ENCODE data around the gene ZFYVE9. TPM values are rescaled to one million over a fixed set of nuclear protein-coding genes. Genes with fewer than 3 reads are reported as not detected.

Gene ZFYVE9
- total and polyA plus RNA-seq, 10 of the 15 experiments (the other 5 are each of a cell fraction or from before 2014, with no cell fraction given), result 0.26 to 6.9 (median 2.3) TPM

GRCh38 chr1:52341655-52342260 lies 199.9 kb downstream of the ZFYVE9 start:
- Histone ChIP-seq H4K20me1 (ENCODE audit: control insufficient read depth, insufficient read depth) (no peaks in the 10 kb centered on the region), H2AFZ (ENCODE audit: control insufficient read depth, low read depth, low read length) (no peak overlapping the region), H3K79me2 (ENCODE audit: control insufficient read depth, insufficient read depth, low read length) (no peaks in the 10 kb centered on the region), H3K27ac (ENCODE audit: control insufficient read depth, insufficient read depth) (no peak overlapping the region), H3K36me3 (ENCODE audit: control insufficient read depth in 2 of 2, insufficient read depth in 2 of 2, low read length in 1 of 2) (no peaks in the 10 kb centered on the region), H3K4me1 (ENCODE audit: control insufficient read depth, insufficient read depth, low read length) (no peaks in the 10 kb centered on the region), H3K4me2 (ENCODE audit: control insufficient read depth, insufficient read depth) (no peak overlapping the region), H3K9ac (ENCODE audit: control insufficient read depth, insufficient read depth, low read length) (no peak overlapping the region), H3K27me3 (replicated peaks in 1 of 2; ENCODE audit: control insufficient read depth in 2 of 2, insufficient read depth in 2 of 2, low read length in 1 of 2) (no peaks in the 10 kb centered on the region; a peak in 1 of 4 replicates), H3K4me3 (no peak overlapping the region), H3K9me3 (replicated peaks; ENCODE audit: control insufficient read depth, insufficient read depth, low read length) (no peaks in the 10 kb centered on the region)
- CTCF ChIA-PET, result no interaction called here
- RAD21 ChIA-PET (ENCODE audit: unreplicated experiment), result no interaction called here
- in situ Hi-C loops (cut with MboI), result no loop called here
- TF ChIP-seq ZNF207 (IDR thresholded peaks at IDR 0.05; ENCODE audit: borderline replicate concordance) (no peak), KAT2A (conservative IDR thresholded peaks at IDR 0.05; ENCODE audit: control insufficient read depth, low read depth, low read length) (no peak), CHD2 (IDR thresholded peaks at IDR 0.05; ENCODE audit: borderline replicate concordance, low read depth, low read length) (no peak), ATF2 (IDR thresholded peaks at IDR 0.05; ENCODE audit: low read length) (no peak), YBX1 (IDR thresholded peaks at IDR 0.05) (no peak), ZNF687 (IDR thresholded peaks at IDR 0.05) (no peak), KLF5 (IDR thresholded peaks at IDR 0.05; ENCODE audit: partially characterized antibody) (no peak), NBN (IDR thresholded peaks at IDR 0.05) (no peak), RBBP5 (conservative IDR thresholded peaks at IDR 0.05) (no peak), TBL1XR1 (IDR thresholded peaks at IDR 0.05; ENCODE audit: low read depth, low read length) (no peak), POLR2AphosphoS2 (IDR thresholded peaks at IDR 0.05; ENCODE audit: low read depth, low read length) (no peak), ZNF384 (IDR thresholded peaks at IDR 0.05; ENCODE audit: borderline replicate concordance, low read depth, low read length) (no peak), JUNB (IDR thresholded peaks at IDR 0.05) (no peak), TCF7 (IDR thresholded peaks at IDR 0.05; ENCODE audit: borderline replicate concordance) (no peak), NR2F1 (conservative IDR thresholded peaks at IDR 0.05) (no peak), NR2C1 (IDR thresholded peaks at IDR 0.05) (no peak), HSF1 (IDR thresholded peaks at IDR 0.05; ENCODE audit: low read depth, low read length) (no peak), CHD4 (IDR thresholded peaks at IDR 0.05) (no peak), CREM (IDR thresholded peaks at IDR 0.05; ENCODE audit: low read depth) (no peak)
- ATAC-seq (no peak), FAIRE-seq (no peak), DNase-seq (ENCODE audit: low read depth, low spot score) (no peak)
- intact Hi-C loops (cut with micrococcal nuclease; ENCODE audit: unreplicated experiment), result no loop called here
- POLR2A ChIA-PET, result interaction anchor here (0.6 to 0.7 kb wide), 3 partner anchors 25 to 1355 kb away, joined by 3 to 6 read pairs (median 6); no protein-coding TSS in a partner anchor
- SMC1A ChIA-PET (ENCODE audit: uncharacterized antibody, unreplicated experiment), result no interaction called here
- BruUV-seq (replicated peaks), result no TSS peak
- 69% methylated on average over 7 of the region's 7 CpGs for WGBS (ENCODE audit: insufficient coverage, insufficient replicate concordance, low lambda C conversion rate, missing lambda C conversion rate)

Measured in GM12878 (cell line).